ENCODE data around the gene OR8B4.

GRCh38 chr11:124474079-124474478 is 49.4 kb upstream of the OR8B4 start:
- TF ChIP-seq YY1 (IDR thresholded peaks at IDR 0.05; ENCODE audit: insufficient read depth, insufficient read length), result no peak
- TF ChIP-seq SUZ12 (IDR thresholded peaks at IDR 0.05; ENCODE audit: extremely low read depth, insufficient read depth, insufficient read length), result no peak

Data from NT2/D1 (cell line).